H1 (cell line): ENCODE data around the gene ZNF300. TPM values are rescaled to one million over a fixed set of nuclear protein-coding genes. Genes with fewer than 3 reads are reported as not detected.

Experiments used
- CTCF ChIA-PET: fragments of 300-600 bp; sonication (Branson Sonifier 250); formaldehyde crosslinking; loops from one replicate; lab custom pipeline; 2021; ENCODE audit not compliant: partially characterized antibody; lab: Charles Lee
- POLR2A ChIA-PET: fragments of 300-600 bp; sonication (Branson Sonifier 250); formaldehyde crosslinking; loops from one replicate; lab custom pipeline; 2021; ENCODE audit warnings: inconsistent platforms; ENCODE audit not compliant: partially characterized antibody; lab: Charles Lee
- DNase-seq, 2 experiments: peaks; one replicate each; pipeline versions ENCODE4 v3.0.0 to v3.0.0-alpha.2; 2010 to 2022; ENCODE audit warnings: low spot score in 2 of 2, low read depth in 1 of 2, mixed read lengths in 1 of 2
- FAIRE-seq: peaks from 2 replicates; lab custom pipeline; 2011; peaks lifted over from hg19 to GRCh38; lab: Jason Lieb, UNC
- H2AFZ ChIP-seq: 2 replicates; pipeline ENCODE4 v1.8.1; 2012; ENCODE audit warnings: low read length, inconsistent platforms
- H2AK5ac ChIP-seq: 2 replicates; pipeline ENCODE4 v1.6.1; 2013; ENCODE audit warnings: low read depth, low read length
- H2BK120ac ChIP-seq: replicated peaks from 2 replicates; pipeline ENCODE3; 2013; ENCODE audit warnings: low read depth, low read length, inconsistent platforms
- H2BK12ac ChIP-seq: 2 replicates; pipeline ENCODE4 v1.6.1; 2013; ENCODE audit warnings: low read depth, low read length
- H2BK15ac ChIP-seq: 2 replicates; pipeline ENCODE4 v1.6.1; 2013; ENCODE audit warnings: low read length
- H2BK20ac ChIP-seq: 2 replicates; pipeline ENCODE4 v1.6.1; 2013; ENCODE audit warnings: low read length
- H2BK5ac ChIP-seq: 2 replicates; pipeline ENCODE4 v1.6.1; 2013; ENCODE audit warnings: low read depth, low read length
- H3K14ac ChIP-seq: 2 replicates; pipeline ENCODE4 v1.6.1; 2013; ENCODE audit warnings: inconsistent platforms; ENCODE audit not compliant: insufficient read length
- H3K18ac ChIP-seq: 2 replicates; pipeline ENCODE4 v1.6.1; 2013; ENCODE audit warnings: low read length; ENCODE audit errors: extremely low read depth
- H3K23ac ChIP-seq: 2 replicates; pipeline ENCODE4 v1.6.1; 2013; ENCODE audit warnings: inconsistent platforms; ENCODE audit not compliant: insufficient read length
- H3K23me2 ChIP-seq: 2 replicates; pipeline ENCODE4 v1.6.1; 2013; ENCODE audit warnings: low read depth, low read length
- H3K27ac ChIP-seq: 2 replicates; pipeline ENCODE4 v1.6.1; 2011; ENCODE audit warnings: low read depth, low read length, inconsistent platforms
- H3K27me3 ChIP-seq, 4 experiments: replicated peaks in 1 of 4; 1 replicate in 1 of 4; 2 replicates in 3 of 4; pipeline versions ENCODE4 v1.6.1 to v1.8.1; 2011 to 2013; ENCODE audit warnings: low read length in 3 of 4, mild to moderate bottlenecking in 3 of 4, inconsistent platforms in 2 of 4, mixed read lengths in 2 of 4, moderate library complexity in 1 of 4; ENCODE audit not compliant: control insufficient read depth in 3 of 4, insufficient read depth in 3 of 4; ENCODE audit errors: extremely low read depth in 1 of 4
- H3K36me3 ChIP-seq, 4 experiments: 2 replicates each; pipeline versions ENCODE4 v1.6.1 to v1.8.1; 2011 to 2013; ENCODE audit warnings: mild to moderate bottlenecking in 4 of 4, low read length in 3 of 4, moderate library complexity in 2 of 4, control low read depth in 1 of 4, inconsistent platforms in 1 of 4; ENCODE audit not compliant: insufficient read depth in 4 of 4, control insufficient read depth in 2 of 4
- H3K4ac ChIP-seq: replicated peaks from 2 replicates; pipeline ENCODE3; 2013; ENCODE audit warnings: low read length, low read depth, mixed read lengths, inconsistent platforms; ENCODE audit not compliant: insufficient read length
- H3K4me1 ChIP-seq, 4 experiments: replicated peaks in 1 of 4; 1 replicate in 1 of 4; 2 replicates in 3 of 4; pipeline versions ENCODE4 v1.6.1 to v1.8.1; 2011 to 2013; ENCODE audit warnings: low read length in 3 of 4, inconsistent platforms in 2 of 4, mixed read lengths in 1 of 4; ENCODE audit not compliant: insufficient read depth in 4 of 4, control insufficient read depth in 3 of 4
- H3K4me2 ChIP-seq, 2 experiments: 2 replicates each; pipeline versions ENCODE4 v1.6.1 to v1.8.1; 2011 to 2013; ENCODE audit warnings: low read depth in 2 of 2, low read length in 2 of 2, control low read depth in 1 of 2, inconsistent platforms in 1 of 2, mild to moderate bottlenecking in 1 of 2; ENCODE audit not compliant: insufficient read depth in 1 of 2
- H3K4me3 ChIP-seq, 4 experiments: fragments of 200-600, 300-600 bp in 1 of 4; sonication (generic), shearing (Covaris generic), sonication (Bioruptor Twin) in 1 of 4; 2 replicates each; pipeline versions ENCODE4 v1.5.1 to v1.8.1; 2011 to 2016; ENCODE audit warnings: low read length in 4 of 4, low read depth in 3 of 4, control low read depth in 2 of 4, inconsistent platforms in 2 of 4, mild to moderate bottlenecking in 2 of 4, mixed read lengths in 1 of 4, moderate library complexity in 1 of 4; ENCODE audit not compliant: insufficient read depth in 2 of 4; ENCODE audit errors: extremely low read depth in 1 of 4
- H3K56ac ChIP-seq: replicated peaks from 2 replicates; pipeline ENCODE3; 2013; ENCODE audit warnings: low read depth, mild to moderate bottlenecking, mixed read lengths, low read length, inconsistent platforms; ENCODE audit not compliant: insufficient read length
- H3K79me1 ChIP-seq: 2 replicates; pipeline ENCODE4 v1.6.1; 2013; ENCODE audit warnings: low read depth, low read length, control low read depth
- H3K79me2 ChIP-seq, 2 experiments: 2 replicates each; pipeline versions ENCODE4 v1.6.1 to v1.8.1; 2012 to 2013; ENCODE audit warnings: low read length in 2 of 2, mild to moderate bottlenecking in 2 of 2, inconsistent platforms in 1 of 2; ENCODE audit not compliant: insufficient read depth in 2 of 2, control insufficient read depth in 1 of 2
- H3K9ac ChIP-seq, 4 experiments: replicated peaks in 1 of 4; 1 replicate in 1 of 4; 2 replicates in 3 of 4; pipeline versions ENCODE4 v1.6.1 to v1.8.1; 2011 to 2013; ENCODE audit warnings: low read depth in 3 of 4, low read length in 3 of 4, control low read depth in 2 of 4, mild to moderate bottlenecking in 2 of 4, moderate library complexity in 2 of 4, inconsistent platforms in 1 of 4; ENCODE audit errors: extremely low read depth in 1 of 4
- H3K9me3 ChIP-seq, 2 experiments: 2 replicates each; pipeline versions ENCODE4 v1.6.1 to v1.8.1; 2012 to 2013; ENCODE audit warnings: mild to moderate bottlenecking in 2 of 2, moderate library complexity in 2 of 2, control low read depth in 1 of 2, inconsistent platforms in 1 of 2, low read depth in 1 of 2, low read length in 1 of 2, mixed read lengths in 1 of 2; ENCODE audit not compliant: insufficient read depth in 2 of 2
- H4K20me1 ChIP-seq, 2 experiments: replicated peaks in 1 of 2; 2 replicates each; pipeline versions ENCODE3 to v1.8.1; 2011 to 2013; ENCODE audit warnings: inconsistent platforms in 2 of 2, low read length in 2 of 2, mild to moderate bottlenecking in 1 of 2; ENCODE audit not compliant: insufficient read depth in 2 of 2, control insufficient read depth in 1 of 2
- H4K5ac ChIP-seq: 2 replicates; pipeline ENCODE4 v1.6.1; 2013; ENCODE audit warnings: low read length, low read depth, mixed read lengths, inconsistent platforms; ENCODE audit not compliant: insufficient read length
- H4K8ac ChIP-seq: 2 replicates; pipeline ENCODE4 v1.8.0; 2013; ENCODE audit warnings: mild to moderate bottlenecking, moderate library complexity, low read length, inconsistent platforms; ENCODE audit not compliant: insufficient read depth; ENCODE audit errors: extremely low read depth
- H4K91ac ChIP-seq: replicated peaks from 2 replicates; pipeline ENCODE3; 2013; ENCODE audit warnings: low read length, mixed read lengths, inconsistent platforms; ENCODE audit not compliant: insufficient read length
- CBX8 ChIP-seq: fragments of 300-800, 300-1000 bp; sonication (generic); IDR thresholded peaks from 2 replicates; pipeline ENCODE4 v1.7.1; 2016; ENCODE audit warnings: low read depth, low read length, borderline replicate concordance
- SIRT6 ChIP-seq: IDR thresholded peaks from one replicate; pipeline ENCODE4 v1.7.1; 2012; ENCODE audit warnings: low read length, inconsistent platforms
- WGBS, 2 experiments: shearing (Covaris generic) in 1 of 2; methylation state at CpG; one replicate each; pipeline versions ENCODE4 v1.1.6 to v1.1.7; 2013 to 2015; ENCODE audit warnings: low lambda C conversion rate in 2 of 2, mixed read lengths in 2 of 2, inconsistent platforms in 1 of 2, low coverage in 1 of 2, missing lambda C conversion rate in 1 of 2; ENCODE audit not compliant: insufficient replicate concordance in 2 of 2, insufficient coverage in 1 of 2, insufficient read length in 1 of 2; ENCODE audit errors: extremely low coverage in 1 of 2, missing lambda C conversion rate in 1 of 2; 5-methylcytosine and 5-hydroxymethylcytosine counted together
- polyA plus RNA-seq, 7 experiments: library from polyadenylated mRNA; depleted of rRNA in 3 of 7; stranded (reverse) in 5 of 7; unstranded in 2 of 7; fragments of >200 nt in 5 of 7; fragments of 200-250 nt in 2 of 7; gene quantifications; 1 replicate in 5 of 7; 2 replicates in 1 of 7; 4 replicates in 1 of 7; pipeline versions ENCODE4 v1.2.1 to v1.2.3, GENCODE V29; 2011 to 2013; ENCODE audit warnings: missing spikeins in 2 of 7, mixed read lengths in 2 of 7
- total RNA-seq: library from RNA; stranded (reverse); fragmentation: NEBNext Ultra II Directional; extraction: Animal tissue kit (Norgen Biotek cat#: 25700); gene quantifications from 2 replicates; pipeline ENCODE4 v1.2.1, GENCODE V29; 2021
- TF ChIP-seq, protein P1 (sequence below), 3 experiments: IDR thresholded peaks; 1 replicate in 2 of 3; 2 replicates in 1 of 3; pipeline versions ENCODE4 v1.5.1 to v1.6.1; 2011; ENCODE audit warnings: low read length in 3 of 3, mild to moderate bottlenecking in 3 of 3, inconsistent platforms in 2 of 3, low read depth in 1 of 3, moderate library complexity in 1 of 3; ENCODE audit not compliant: insufficient read depth in 1 of 3; ENCODE audit errors: control extremely low read depth in 1 of 3

The ZNF300 gene
- total and polyA plus RNA-seq, 2 of the 8 experiments (the other 6 are each of a cell fraction or from before 2014, with no cell fraction given): 6.7 to 15.8 TPM

GRCh38 chr5:150848271-150848670 is 56.5 kb downstream of the ZNF300 start:
- H2AFZ ChIP-seq: no peak overlapping the region
- no peak overlapping the region for H2BK20ac ChIP-seq
- H2BK5ac ChIP-seq: no peak overlapping the region
- peaks cover 0 to 7% of the 10 kb centered on the region in 2 experiments; a peak in 1 of 4 replicates for H3K9me3 ChIP-seq
- H4K5ac ChIP-seq: no peak overlapping the region
- H3K23ac ChIP-seq: no peak overlapping the region
- H2AK5ac ChIP-seq: no peak overlapping the region
- ChIA-PET CTCF (interaction anchor here (0.6 to 4.6 kb wide), 17 partner anchors 9 to 389 kb away, joined by 3 to 88 read pairs (median 5); partner anchors contain the start of gene SMIM3), POLR2A (interaction anchor here (1.0 kb wide), 1 partner anchor 288 kb away, joined by 4 read pairs; no protein-coding TSS in a partner anchor)
- no peak overlapping the region for H2BK12ac ChIP-seq
- no peak overlapping the region for H3K9ac ChIP-seq
- H4K91ac ChIP-seq: no peak overlapping the region
- peaks cover 0 to 5% (median 4%) of the 10 kb centered on the region in 4 experiments; a peak in 4 of 7 replicates for H3K27me3 ChIP-seq
- 83% methylated on average over 4 of the region's 4 CpGs; no CpG with 5 or more reads in 1 of the 2 experiments for WGBS, 2 experiments
- peaks cover 0 to 3% (median 0%) of the 10 kb centered on the region in 4 experiments; a peak in 1 of 7 replicates for H3K4me1 ChIP-seq
- H3K14ac ChIP-seq: no peak overlapping the region
- no peak for FAIRE-seq
- no peak overlapping the region for H3K27ac ChIP-seq
- no peak for DNase-seq
- no peak overlapping the region for H2BK120ac ChIP-seq
- H2BK15ac ChIP-seq: no peak overlapping the region; the same call in 1 of the 2 replicates
- H3K18ac ChIP-seq: no peak overlapping the region
- no peak overlapping the region for H3K4me3 ChIP-seq
- no peaks in the 10 kb centered on the region for H3K36me3 ChIP-seq
- no peak overlapping the region for H3K56ac ChIP-seq
- H3K4ac ChIP-seq: no peak overlapping the region
- no peak overlapping the region for H4K8ac ChIP-seq
- H4K20me1 ChIP-seq: no peaks in the 10 kb centered on the region
- H3K4me2 ChIP-seq: no peak overlapping the region
- H3K79me1 ChIP-seq: no peaks in the 10 kb centered on the region
- no peaks in the 10 kb centered on the region for H3K79me2 ChIP-seq
- H3K23me2 ChIP-seq: no peaks in the 10 kb centered on the region
- TF ChIP-seq CBX8 (no peak), SIRT6 (no peak)
- TF ChIP-seq, protein P1, sequence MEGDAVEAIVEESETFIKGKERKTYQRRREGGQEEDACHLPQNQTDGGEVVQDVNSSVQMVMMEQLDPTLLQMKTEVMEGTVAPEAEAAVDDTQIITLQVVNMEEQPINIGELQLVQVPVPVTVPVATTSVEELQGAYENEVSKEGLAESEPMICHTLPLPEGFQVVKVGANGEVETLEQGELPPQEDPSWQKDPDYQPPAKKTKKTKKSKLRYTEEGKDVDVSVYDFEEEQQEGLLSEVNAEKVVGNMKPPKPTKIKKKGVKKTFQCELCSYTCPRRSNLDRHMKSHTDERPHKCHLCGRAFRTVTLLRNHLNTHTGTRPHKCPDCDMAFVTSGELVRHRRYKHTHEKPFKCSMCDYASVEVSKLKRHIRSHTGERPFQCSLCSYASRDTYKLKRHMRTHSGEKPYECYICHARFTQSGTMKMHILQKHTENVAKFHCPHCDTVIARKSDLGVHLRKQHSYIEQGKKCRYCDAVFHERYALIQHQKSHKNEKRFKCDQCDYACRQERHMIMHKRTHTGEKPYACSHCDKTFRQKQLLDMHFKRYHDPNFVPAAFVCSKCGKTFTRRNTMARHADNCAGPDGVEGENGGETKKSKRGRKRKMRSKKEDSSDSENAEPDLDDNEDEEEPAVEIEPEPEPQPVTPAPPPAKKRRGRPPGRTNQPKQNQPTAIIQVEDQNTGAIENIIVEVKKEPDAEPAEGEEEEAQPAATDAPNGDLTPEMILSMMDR (IDR thresholded peaks at IDR 0.05; ENCODE audit: control extremely low read depth in 1 of 3, insufficient read depth in 1 of 3, low read depth in 1 of 3, low read length in 3 of 3): no peak
